Smooth muscle cell (in vitro differentiated cells): ENCODE results near the gene LRP8. TPM values are rescaled to one million over a fixed set of nuclear protein-coding genes. Genes with fewer than 3 reads are reported as not detected.
"Not testable (repeated sequence)": the region's sequence is repeated elsewhere in the genome, so short reads cannot be mapped to it uniquely, and the experiment has no call there.

Experiments used
- DNase-seq: peaks from one replicate; lab custom pipeline; 2025; ENCODE audit not compliant: unreplicated experiment; lab: John Stamatoyannopoulos, UW
- H2AFZ ChIP-seq: fragments of 200-600 bp; sonication (generic); 2 replicates; pipeline ENCODE4 v1.6.0; 2016; ENCODE audit warnings: antibody characterized with exemption, low read depth, mild to moderate bottlenecking
- H3F3A ChIP-seq: fragments of 200-600 bp; sonication (generic); 2 replicates; pipeline ENCODE4 v1.6.0; 2017; ENCODE audit warnings: antibody characterized with exemption, low read depth
- H3K27ac ChIP-seq: fragments of 200-600 bp; sonication (generic); 2 replicates; pipeline ENCODE4 v1.5.1; 2016; ENCODE audit warnings: low read depth, mild to moderate bottlenecking
- H3K27me3 ChIP-seq: fragments of 200-600 bp; sonication (generic); 2 replicates; pipeline ENCODE4 v1.6.1; 2016; ENCODE audit warnings: low read depth, mild to moderate bottlenecking
- H3K36me3 ChIP-seq: fragments of 200-600 bp; sonication (generic); 2 replicates; pipeline ENCODE4 v1.5.1; 2016; ENCODE audit warnings: low read depth
- H3K4me1 ChIP-seq: fragments of 200-600 bp; sonication (generic); 2 replicates; pipeline ENCODE4 v1.5.1; 2016; ENCODE audit warnings: low read depth
- H3K4me2 ChIP-seq: fragments of 200-600 bp; sonication (generic); 2 replicates; pipeline ENCODE4 v1.6.0; 2016; ENCODE audit warnings: mild to moderate bottlenecking
- H3K4me3 ChIP-seq: fragments of 200-600 bp; sonication (generic); 2 replicates; pipeline ENCODE4 v1.5.1; 2016; ENCODE audit warnings: mild to moderate bottlenecking
- H3K79me2 ChIP-seq: fragments of 200-600 bp; sonication (generic); 2 replicates; pipeline ENCODE4 v1.6.0; 2016; ENCODE audit warnings: low read depth, mild to moderate bottlenecking
- H3K9ac ChIP-seq: fragments of 200-600 bp; sonication (generic); 2 replicates; pipeline ENCODE4 v1.6.0; 2016; ENCODE audit warnings: low read depth
- H3K9me3 ChIP-seq: fragments of 200-600 bp; sonication (generic); replicated peaks from 2 replicates; pipeline ENCODE4 v1.5.1; 2016; ENCODE audit warnings: low read depth
- H4K20me1 ChIP-seq: fragments of 200-600 bp; sonication (generic); 2 replicates; pipeline ENCODE4 v1.6.0; 2016; ENCODE audit warnings: low read depth
- WGBS: methylation state at CpG from one replicate; pipeline ENCODE4 v1.1.7; 2016; ENCODE audit warnings: low lambda C conversion rate; 5-methylcytosine and 5-hydroxymethylcytosine counted together
- polyA plus RNA-seq: library from polyadenylated mRNA; unstranded; fragments of >200 nt; fragmentation: Nextera tagmentation; extraction: Ambion mirVana; gene quantifications from 2 replicates; pipeline ENCODE4 v1.2.1, GENCODE V29; 2016
- total RNA-seq: library from RNA; depleted of rRNA; stranded (reverse); fragments of >200 nt; gene quantifications from 2 replicates; pipeline ENCODE4 v1.2.3, GENCODE V29; 2014
- TF ChIP-seq, protein P1 (sequence below): fragments of 200-600 bp; sonication (generic); IDR thresholded peaks from 2 replicates; pipeline ENCODE4 v1.5.1; 2017; ENCODE audit warnings: borderline replicate concordance, mild to moderate bottlenecking, antibody characterized with exemption; ENCODE audit not compliant: insufficient read depth, poor library complexity, severe bottlenecking

Gene LRP8
- total and polyA plus RNA-seq, 2 experiments from 2014 or later, result 5.6 to 8.1 TPM

DNA sequence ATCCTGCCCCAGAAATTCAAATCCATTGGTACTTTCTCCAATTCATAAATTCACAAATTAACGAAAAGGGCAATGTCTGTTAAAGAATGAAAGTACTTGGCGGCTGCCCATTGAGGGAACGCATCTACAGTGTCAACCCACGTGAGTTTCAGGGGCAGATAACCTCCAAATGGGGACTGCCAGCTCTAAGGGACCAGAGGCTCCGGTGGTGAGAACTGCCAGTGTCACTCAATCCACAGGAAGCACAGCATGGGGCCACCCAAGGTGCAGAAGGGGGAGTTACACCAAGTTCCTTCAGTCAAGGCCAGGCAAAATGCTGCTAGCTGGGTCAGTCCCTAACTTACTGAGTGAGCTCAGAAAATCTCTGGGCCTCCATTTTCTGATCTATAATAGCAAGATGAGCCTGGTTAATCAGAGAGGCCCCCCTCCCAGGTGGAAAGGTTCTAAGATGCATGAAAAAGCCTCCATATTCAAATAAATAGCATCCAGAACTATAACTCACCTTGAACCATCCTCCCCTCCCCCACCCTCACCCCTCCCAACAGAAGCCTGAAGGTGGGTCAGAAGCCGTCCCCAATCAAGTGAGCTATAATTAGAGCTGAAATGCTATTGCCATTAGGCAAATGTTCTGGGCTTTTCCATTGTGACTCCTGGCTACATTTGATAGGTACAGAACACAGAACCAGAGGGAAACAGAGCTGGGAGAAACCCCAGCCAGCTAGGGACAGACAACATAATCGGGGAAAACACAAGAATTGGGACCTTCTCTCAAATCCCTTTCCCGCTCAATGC lies 41.7 kb downstream of the LRP8 start:
- DNase-seq, result no peak
- TF ChIP-seq, protein P1, sequence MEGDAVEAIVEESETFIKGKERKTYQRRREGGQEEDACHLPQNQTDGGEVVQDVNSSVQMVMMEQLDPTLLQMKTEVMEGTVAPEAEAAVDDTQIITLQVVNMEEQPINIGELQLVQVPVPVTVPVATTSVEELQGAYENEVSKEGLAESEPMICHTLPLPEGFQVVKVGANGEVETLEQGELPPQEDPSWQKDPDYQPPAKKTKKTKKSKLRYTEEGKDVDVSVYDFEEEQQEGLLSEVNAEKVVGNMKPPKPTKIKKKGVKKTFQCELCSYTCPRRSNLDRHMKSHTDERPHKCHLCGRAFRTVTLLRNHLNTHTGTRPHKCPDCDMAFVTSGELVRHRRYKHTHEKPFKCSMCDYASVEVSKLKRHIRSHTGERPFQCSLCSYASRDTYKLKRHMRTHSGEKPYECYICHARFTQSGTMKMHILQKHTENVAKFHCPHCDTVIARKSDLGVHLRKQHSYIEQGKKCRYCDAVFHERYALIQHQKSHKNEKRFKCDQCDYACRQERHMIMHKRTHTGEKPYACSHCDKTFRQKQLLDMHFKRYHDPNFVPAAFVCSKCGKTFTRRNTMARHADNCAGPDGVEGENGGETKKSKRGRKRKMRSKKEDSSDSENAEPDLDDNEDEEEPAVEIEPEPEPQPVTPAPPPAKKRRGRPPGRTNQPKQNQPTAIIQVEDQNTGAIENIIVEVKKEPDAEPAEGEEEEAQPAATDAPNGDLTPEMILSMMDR, result no peak
- Histone ChIP-seq H3K9me3 (no peaks in the 10 kb centered on the region), H3K27ac (no peak overlapping the region), H3K9ac (no peak overlapping the region), H3K4me1 (peaks cover 18% of the 10 kb centered on the region), H3K36me3 (no peaks in the 10 kb centered on the region), H2AFZ (no peak overlapping the region), H3K79me2 (no peaks in the 10 kb centered on the region), H3K4me3 (no peak overlapping the region), H3F3A (no peaks in the 10 kb centered on the region), H4K20me1 (no peaks in the 10 kb centered on the region), H3K27me3 (no peaks in the 10 kb centered on the region), H3K4me2 (no peak overlapping the region)
- 86% methylated on average over 8 of the region's 8 CpGs for WGBS

DNA sequence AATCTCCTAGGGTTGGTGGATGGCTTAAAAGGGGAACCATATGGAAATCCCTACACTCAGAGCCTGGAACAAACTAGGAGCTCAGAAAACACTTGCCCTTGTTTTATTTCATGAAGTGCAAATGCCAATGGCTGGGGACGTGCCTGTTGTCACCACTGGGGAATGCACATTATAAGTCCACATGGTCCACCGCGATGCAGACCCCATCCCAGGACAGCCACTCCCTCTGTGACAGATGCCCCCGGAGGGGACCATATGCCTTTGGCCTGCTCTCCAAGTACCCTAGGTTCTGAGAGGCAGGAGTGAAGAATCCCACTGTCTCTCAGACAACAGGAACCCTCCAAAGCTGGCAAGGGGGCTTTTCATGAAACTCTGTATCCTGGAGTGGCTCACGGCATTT lies 42.3 kb downstream of the LRP8 start:
- Histone ChIP-seq H3K27ac (no peak overlapping the region), H3F3A (no peaks in the 10 kb centered on the region), H3K4me3 (no peak overlapping the region), H3K36me3 (no peaks in the 10 kb centered on the region), H3K4me1 (peaks cover 18% of the 10 kb centered on the region), H3K27me3 (no peaks in the 10 kb centered on the region), H3K4me2 (no peak overlapping the region), H4K20me1 (no peaks in the 10 kb centered on the region), H2AFZ (no peak overlapping the region), H3K79me2 (no peaks in the 10 kb centered on the region), H3K9ac (no peak overlapping the region), H3K9me3 (no peaks in the 10 kb centered on the region)
- no peak for DNase-seq
- 96% methylated on average over 5 of the region's 5 CpGs for WGBS
- TF ChIP-seq, protein P1, result no peak

DNA sequence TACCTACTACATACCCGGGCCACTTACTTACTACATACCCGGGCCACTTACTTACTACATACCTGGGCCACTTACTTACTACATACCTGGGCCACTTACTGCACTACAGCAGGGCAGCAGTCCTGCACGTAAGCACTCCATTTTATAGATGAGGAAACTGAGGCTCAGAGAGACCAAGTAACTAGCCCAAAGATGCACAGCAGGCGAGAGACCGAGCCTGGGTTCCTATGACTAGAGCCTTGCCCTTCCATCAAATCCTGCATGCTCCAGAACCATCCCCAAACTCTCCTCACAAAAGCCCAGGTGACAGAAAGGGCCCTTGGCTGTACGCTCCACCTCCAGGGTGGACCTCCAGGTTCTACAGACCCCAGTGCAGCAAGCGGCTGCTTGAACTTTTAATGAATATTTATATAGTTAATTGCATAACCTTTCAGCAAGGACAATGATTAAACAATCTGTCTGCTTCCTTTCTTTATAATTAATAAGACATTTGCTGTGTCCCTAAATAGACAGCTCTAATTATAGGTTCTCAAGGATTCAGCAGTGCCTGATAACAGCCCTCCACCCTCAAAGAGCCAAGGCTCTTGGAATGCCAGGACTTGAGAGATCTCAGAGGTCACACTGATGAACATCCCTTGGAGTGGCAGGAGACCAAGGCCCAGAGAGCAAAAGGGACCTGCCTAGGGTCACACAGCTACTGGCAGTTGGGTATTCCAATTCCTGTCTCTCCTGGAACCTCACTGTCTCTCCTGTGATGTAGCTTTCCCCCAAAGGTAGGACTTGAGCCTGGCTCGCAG lies 43.4 kb downstream of the LRP8 start:
- 97% methylated on average over 8 of the region's 8 CpGs for WGBS
- Histone ChIP-seq H3K36me3 (no peaks in the 10 kb centered on the region), H3F3A (no peaks in the 10 kb centered on the region), H4K20me1 (no peaks in the 10 kb centered on the region), H3K4me2 (no peak overlapping the region), H3K9me3 (no peaks in the 10 kb centered on the region), H3K4me1 (peaks cover 18% of the 10 kb centered on the region), H2AFZ (no peak overlapping the region), H3K79me2 (no peaks in the 10 kb centered on the region), H3K27ac (no peak overlapping the region), H3K9ac (no peak overlapping the region), H3K27me3 (no peaks in the 10 kb centered on the region), H3K4me3 (no peak overlapping the region)
- TF ChIP-seq, protein P1, result no peak
- DNase-seq, result no peak

DNA sequence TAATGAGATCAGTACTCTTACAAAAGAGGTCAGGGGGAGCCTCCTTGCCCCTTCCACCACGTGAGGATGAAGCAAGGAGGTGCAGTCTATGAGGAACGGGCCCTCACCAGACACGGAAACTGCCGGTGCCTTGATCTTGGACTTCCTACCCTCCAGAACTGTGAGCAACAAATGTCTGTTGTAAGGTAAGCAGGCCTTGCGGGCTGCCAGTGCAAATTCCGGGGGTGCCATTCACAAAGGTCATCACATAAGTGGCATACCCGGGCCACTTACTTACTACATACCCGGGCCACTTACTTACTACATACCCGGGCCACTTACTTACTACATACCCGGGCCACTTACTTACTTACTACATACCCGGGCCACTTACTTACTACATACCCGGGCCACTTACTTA lies 44.7 kb downstream of the LRP8 start:
- H3F3A ChIP-seq, H3K36me3 ChIP-seq, H3K79me2 ChIP-seq, H3K27me3 ChIP-seq, H3K9ac ChIP-seq, DNase-seq, H3K4me2 ChIP-seq, H3K9me3 ChIP-seq, H3K4me3 ChIP-seq, H4K20me1 ChIP-seq, H3K4me1 ChIP-seq, H2AFZ ChIP-seq, H3K27ac ChIP-seq: not testable (repeated sequence)
- 96% methylated on average over 12 of the region's 12 CpGs for WGBS
